Measurements from ENCODE around the gene PPP2R2C. TPM values are rescaled to one million over a fixed set of nuclear protein-coding genes. Genes with fewer than 3 reads are reported as not detected.

Gene PPP2R2C
- total and polyA plus RNA-seq, 9 of the 15 experiments (the other 6 are each of a cell fraction or from before 2014, with no cell fraction given) = 0.04 to 0.06 TPM; not detected in 7

DNA sequence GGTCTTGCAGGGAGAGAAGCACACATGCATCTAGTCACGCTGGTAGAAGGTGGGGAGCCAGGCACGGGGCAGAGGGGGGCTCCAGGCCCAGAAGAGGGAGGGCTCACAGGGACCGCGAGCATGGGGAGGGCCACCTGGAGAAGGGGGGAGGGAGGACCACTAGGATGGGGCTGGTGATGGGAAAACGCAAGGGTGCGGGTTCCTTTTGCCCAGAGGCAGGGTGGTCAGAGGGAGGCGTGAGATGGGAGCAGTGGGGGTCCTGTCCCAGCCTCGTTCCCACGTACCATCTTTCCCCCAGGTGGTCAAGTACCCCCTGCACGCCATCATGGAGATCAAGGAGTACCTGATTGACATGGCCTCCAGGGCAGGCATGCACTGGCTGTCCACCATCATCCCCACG lies 172.1 kb downstream of the PPP2R2C start (continued):
- no peak for TF ChIP-seq XRCC4 (IDR thresholded peaks at IDR 0.05; ENCODE audit: extremely low read depth, insufficient read depth, insufficient read length)
- no peak for TF ChIP-seq GATAD2B (IDR thresholded peaks at IDR 0.05; ENCODE audit: borderline replicate concordance)

DNA sequence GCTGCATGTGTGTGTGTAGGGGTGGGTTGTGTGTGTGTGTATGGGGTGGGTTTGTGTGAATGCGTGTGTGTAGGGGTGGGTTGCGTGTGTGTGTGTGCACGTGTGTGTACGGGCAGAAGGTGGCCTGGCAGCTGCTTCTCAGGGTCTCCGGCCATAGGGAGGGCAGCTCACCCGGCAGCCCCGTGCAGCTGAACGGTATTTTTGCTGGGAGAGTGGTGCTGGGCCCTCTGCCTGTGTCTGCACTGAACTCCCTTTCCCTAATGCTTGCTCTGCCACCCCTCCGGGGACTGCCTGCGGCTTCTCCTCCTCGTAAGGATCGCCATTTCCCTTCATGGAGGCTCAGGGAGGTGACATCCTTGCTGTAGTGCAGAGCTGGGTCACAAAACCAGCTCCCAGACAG lies 172.5 kb downstream of the PPP2R2C start:
- peaks cover 6% of the 10 kb centered on the region for H3K9me1 ChIP-seq (ENCODE audit: control insufficient read depth, insufficient read depth, low read length)
- intact Hi-C loops (cut with micrococcal nuclease) = no loop called here
- 0% methylated on average over 11 of the region's 12 CpGs for WGBS (ENCODE audit: insufficient coverage, low coverage, missing lambda C conversion rate)
- no peaks in the 10 kb centered on the region for H3K79me2 ChIP-seq (ENCODE audit: control insufficient read depth, insufficient read depth, low read length)
- H3K27ac ChIP-seq (ENCODE audit: extremely low read depth, low read depth, low read length) = no peak overlapping the region
- no peak overlapping the region for H3K9ac ChIP-seq (ENCODE audit: insufficient read depth in 1 of 2, low read depth in 2 of 2, low read length in 2 of 2)
- peaks cover 14% of the 10 kb centered on the region for H4K20me1 ChIP-seq (replicated peaks; ENCODE audit: control insufficient read depth, insufficient read depth, low read length)
- no peak overlapping the region for H3K4me2 ChIP-seq (ENCODE audit: insufficient read depth, low read length)
- ATAC-seq = no peak
- no peak overlapping the region for H3K4me3 ChIP-seq
- TF ChIP-seq KLF13 (tag; IDR thresholded peaks at IDR 0.05; ENCODE audit: borderline replicate concordance, low read depth) (no peak), ZFPM2 (CRISPR knock-in tag; IDR thresholded peaks at IDR 0.05) (no peak), TEAD4 (IDR thresholded peaks at IDR 0.05; ENCODE audit: low read length) (no peak), TEAD4 (CRISPR knock-in tag; IDR thresholded peaks at IDR 0.05; ENCODE audit: borderline replicate concordance) (no peak)
- TF ChIP-seq, protein P1, sequence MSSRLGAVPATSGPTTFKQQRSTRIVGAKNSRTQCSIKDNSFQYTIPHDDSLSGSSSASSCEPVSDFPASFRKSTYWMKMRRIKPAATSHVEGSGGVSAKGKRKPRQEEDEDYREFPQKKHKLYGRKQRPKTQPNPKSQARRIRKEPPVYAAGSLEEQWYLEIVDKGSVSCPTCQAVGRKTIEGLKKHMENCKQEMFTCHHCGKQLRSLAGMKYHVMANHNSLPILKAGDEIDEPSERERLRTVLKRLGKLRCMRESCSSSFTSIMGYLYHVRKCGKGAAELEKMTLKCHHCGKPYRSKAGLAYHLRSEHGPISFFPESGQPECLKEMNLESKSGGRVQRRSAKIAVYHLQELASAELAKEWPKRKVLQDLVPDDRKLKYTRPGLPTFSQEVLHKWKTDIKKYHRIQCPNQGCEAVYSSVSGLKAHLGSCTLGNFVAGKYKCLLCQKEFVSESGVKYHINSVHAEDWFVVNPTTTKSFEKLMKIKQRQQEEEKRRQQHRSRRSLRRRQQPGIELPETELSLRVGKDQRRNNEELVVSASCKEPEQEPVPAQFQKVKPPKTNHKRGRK (tag; IDR thresholded peaks at IDR 0.05) = no peak
- no TSS peak for BruUV-seq (replicated peaks)
- FAIRE-seq = no peak
- ChIA-PET POLR2A (no interaction called here), CTCF (ENCODE audit: low intra/inter-chr PET ratio) (no interaction called here)
- peaks cover 4 to 78% of the 10 kb centered on the region in 2 experiments; a peak in 4 of 5 replicates for H3K27me3 ChIP-seq (ENCODE audit: control insufficient read depth in 2 of 2, insufficient read depth in 2 of 2, low read length in 2 of 2)
- no peak for DNase-seq (ENCODE audit: extremely low read depth in 1 of 4, low spot score in 3 of 4)
- H3K4me1 ChIP-seq (replicated peaks in 1 of 2; ENCODE audit: control insufficient read depth in 2 of 2, insufficient read depth in 2 of 2, low read length in 2 of 2) = peaks cover 0 to 8% of the 10 kb centered on the region in 2 experiments; a peak in 1 of 5 replicates
- H3K9me3 ChIP-seq (replicated peaks; ENCODE audit: control insufficient read depth, insufficient read depth, low read depth, low read length) = no peaks in the 10 kb centered on the region
- no peak overlapping the region for H2AFZ ChIP-seq (ENCODE audit: low read depth, low read length)
- in situ Hi-C loops (cut with MboI) = no loop called here
- no peaks in the 10 kb centered on the region for H3K36me3 ChIP-seq (ENCODE audit: control insufficient read depth, insufficient read depth, low read length)
